ENCODE results near the gene NDUFA13.

The NDUFA13 gene

DNA sequence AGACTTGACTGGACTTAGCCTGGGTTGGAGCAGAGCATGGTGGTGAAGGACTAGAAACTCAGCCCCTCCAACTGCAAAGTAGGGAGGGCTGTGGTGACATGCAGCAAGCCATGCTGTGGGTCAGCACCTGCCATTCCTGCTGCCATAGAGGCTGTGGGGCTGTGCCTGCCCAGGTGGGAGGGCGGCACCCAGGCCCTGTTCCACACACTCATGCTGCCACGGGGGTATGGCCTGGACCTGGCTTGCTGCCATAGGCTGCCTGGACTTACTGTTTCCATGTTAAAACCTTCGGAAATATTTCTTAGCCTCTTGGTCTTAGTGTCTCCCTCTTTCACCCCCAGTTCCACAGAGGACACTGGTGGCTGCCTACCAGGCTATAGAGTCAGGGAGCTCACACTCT lies 51.4 kb downstream of the NDUFA13 start:
- no peaks in the 10 kb centered on the region for H4K20me1 ChIP-seq (ENCODE audit: insufficient read depth, low read length, poor library complexity, severe bottlenecking)
- no peak overlapping the region for H3K9ac ChIP-seq (ENCODE audit: low read depth, low read length, poor library complexity, severe bottlenecking)
- no peak for TF ChIP-seq EZH2phosphoT487 (IDR thresholded peaks at IDR 0.05; ENCODE audit: borderline replicate concordance)
- TF ChIP-seq, protein P1, sequence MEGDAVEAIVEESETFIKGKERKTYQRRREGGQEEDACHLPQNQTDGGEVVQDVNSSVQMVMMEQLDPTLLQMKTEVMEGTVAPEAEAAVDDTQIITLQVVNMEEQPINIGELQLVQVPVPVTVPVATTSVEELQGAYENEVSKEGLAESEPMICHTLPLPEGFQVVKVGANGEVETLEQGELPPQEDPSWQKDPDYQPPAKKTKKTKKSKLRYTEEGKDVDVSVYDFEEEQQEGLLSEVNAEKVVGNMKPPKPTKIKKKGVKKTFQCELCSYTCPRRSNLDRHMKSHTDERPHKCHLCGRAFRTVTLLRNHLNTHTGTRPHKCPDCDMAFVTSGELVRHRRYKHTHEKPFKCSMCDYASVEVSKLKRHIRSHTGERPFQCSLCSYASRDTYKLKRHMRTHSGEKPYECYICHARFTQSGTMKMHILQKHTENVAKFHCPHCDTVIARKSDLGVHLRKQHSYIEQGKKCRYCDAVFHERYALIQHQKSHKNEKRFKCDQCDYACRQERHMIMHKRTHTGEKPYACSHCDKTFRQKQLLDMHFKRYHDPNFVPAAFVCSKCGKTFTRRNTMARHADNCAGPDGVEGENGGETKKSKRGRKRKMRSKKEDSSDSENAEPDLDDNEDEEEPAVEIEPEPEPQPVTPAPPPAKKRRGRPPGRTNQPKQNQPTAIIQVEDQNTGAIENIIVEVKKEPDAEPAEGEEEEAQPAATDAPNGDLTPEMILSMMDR (conservative IDR thresholded peaks at IDR 0.05; ENCODE audit: low read length): no peak
- H3K4me3 ChIP-seq (ENCODE audit: low read length, poor library complexity, severe bottlenecking): no peak overlapping the region
- H3K27me3 ChIP-seq (ENCODE audit: insufficient read depth, low read length, poor library complexity, severe bottlenecking): no peaks in the 10 kb centered on the region
- H3K9me2 ChIP-seq (replicated peaks; ENCODE audit: low read depth, low read length): no peaks in the 10 kb centered on the region
- no peaks in the 10 kb centered on the region for H3K36me3 ChIP-seq (ENCODE audit: insufficient read depth, low read length)
- no peak overlapping the region for H2AFZ ChIP-seq (ENCODE audit: low read length)
- no peaks in the 10 kb centered on the region for H3K79me2 ChIP-seq (ENCODE audit: insufficient read depth, low read length)
- H3F3A ChIP-seq (ENCODE audit: low read depth): no peaks in the 10 kb centered on the region
- no peak overlapping the region for H3K4me2 ChIP-seq (ENCODE audit: low read depth, low read length, poor library complexity, severe bottlenecking)
- no peaks in the 10 kb centered on the region for H3K9me3 ChIP-seq (ENCODE audit: insufficient read depth, low read depth, low read length)
- no peaks in the 10 kb centered on the region for H3K4me1 ChIP-seq (ENCODE audit: insufficient read depth, low read length, poor library complexity, severe bottlenecking)

DNA sequence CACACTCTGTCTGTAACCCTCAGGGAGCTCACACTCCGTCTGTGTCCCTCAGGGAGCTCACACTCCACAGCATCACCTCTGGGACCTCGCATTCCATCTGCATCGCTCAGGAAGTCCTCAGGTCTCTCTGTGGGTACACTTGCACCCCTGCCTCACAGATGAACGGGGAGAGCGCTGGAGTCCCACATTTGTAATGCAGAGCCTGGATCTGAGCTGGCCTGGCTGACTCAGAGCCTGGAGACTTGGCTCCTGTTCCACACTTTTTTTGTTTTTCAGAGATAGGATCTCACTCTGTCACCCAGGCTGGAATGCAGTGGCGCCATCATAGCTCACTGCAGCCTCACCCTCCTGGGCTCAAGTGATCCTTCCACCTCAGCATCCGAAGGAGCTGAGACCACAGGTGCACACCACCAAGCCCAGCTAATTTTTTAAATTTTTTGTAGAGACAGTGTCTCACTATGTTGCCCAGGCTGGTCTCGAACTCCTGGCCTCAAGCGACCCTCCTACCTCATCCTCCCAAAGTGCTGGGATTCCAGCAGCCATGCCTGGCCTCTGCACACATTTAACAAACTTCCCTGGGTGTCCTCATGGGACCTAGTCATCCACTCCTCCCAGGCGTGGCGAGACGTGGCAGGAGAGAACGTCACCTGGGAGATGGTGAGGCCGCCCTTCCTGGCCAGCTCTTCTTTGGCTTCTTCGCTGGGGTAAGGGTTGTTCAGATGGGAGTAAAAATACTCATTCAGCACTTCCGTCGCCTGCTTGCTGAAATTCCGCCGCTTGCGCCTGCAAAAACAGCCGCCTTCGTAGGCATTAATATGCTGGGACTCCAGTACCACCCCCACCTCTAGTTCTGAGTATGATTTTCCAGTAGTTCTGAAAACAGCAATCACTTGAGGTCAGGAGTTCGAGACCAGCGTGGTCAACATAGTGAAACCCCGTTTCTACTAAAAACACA lies 53.1 kb downstream of the NDUFA13 start:
- no peaks in the 10 kb centered on the region for H3K27me3 ChIP-seq (ENCODE audit: insufficient read depth, low read length, poor library complexity, severe bottlenecking)
- no peaks in the 10 kb centered on the region for H3K9me3 ChIP-seq (ENCODE audit: insufficient read depth, low read depth, low read length)
- no peaks in the 10 kb centered on the region for H3K36me3 ChIP-seq (ENCODE audit: insufficient read depth, low read length)
- no peaks in the 10 kb centered on the region for H4K20me1 ChIP-seq (ENCODE audit: insufficient read depth, low read length, poor library complexity, severe bottlenecking)
- H3K4me1 ChIP-seq (ENCODE audit: insufficient read depth, low read length, poor library complexity, severe bottlenecking): no peaks in the 10 kb centered on the region
- H3K9me2 ChIP-seq (replicated peaks; ENCODE audit: low read depth, low read length): no peaks in the 10 kb centered on the region
- H3K9ac ChIP-seq (ENCODE audit: low read depth, low read length, poor library complexity, severe bottlenecking): no peak overlapping the region
- no peak overlapping the region for H3K4me3 ChIP-seq (ENCODE audit: low read length, poor library complexity, severe bottlenecking)
- H3K4me2 ChIP-seq (ENCODE audit: low read depth, low read length, poor library complexity, severe bottlenecking): no peak overlapping the region
- H2AFZ ChIP-seq (ENCODE audit: low read length): no peak overlapping the region
- TF ChIP-seq, protein P1 (conservative IDR thresholded peaks at IDR 0.05; ENCODE audit: low read length): no peak
- no peak for TF ChIP-seq EZH2phosphoT487 (IDR thresholded peaks at IDR 0.05; ENCODE audit: borderline replicate concordance)
- H3K79me2 ChIP-seq (ENCODE audit: insufficient read depth, low read length): no peaks in the 10 kb centered on the region
- H3F3A ChIP-seq (ENCODE audit: low read depth): no peaks in the 10 kb centered on the region

DNA sequence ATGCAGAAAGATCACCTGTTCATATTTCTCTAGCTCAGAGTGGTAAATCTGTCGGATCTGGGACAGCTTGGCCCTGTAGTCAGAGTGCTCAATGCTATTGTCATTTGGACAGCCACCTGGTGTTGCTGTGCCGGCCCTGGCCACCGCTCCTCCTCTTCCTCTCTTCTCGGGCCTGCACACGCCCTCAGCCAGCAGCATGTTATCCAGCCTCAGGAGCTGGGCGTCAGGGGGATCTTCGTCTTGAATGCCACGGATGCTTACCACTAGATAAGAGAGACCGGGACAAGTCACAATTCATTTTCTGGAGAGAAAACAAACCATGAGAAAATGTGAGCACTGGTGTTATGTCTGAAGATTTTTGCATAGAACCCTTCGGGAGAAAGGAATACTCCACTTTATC lies 54.5 kb downstream of the NDUFA13 start:
- H3K9me2 ChIP-seq (replicated peaks; ENCODE audit: low read depth, low read length): no peaks in the 10 kb centered on the region
- no peaks in the 10 kb centered on the region for H3K4me1 ChIP-seq (ENCODE audit: insufficient read depth, low read length, poor library complexity, severe bottlenecking)
- no peaks in the 10 kb centered on the region for H3K79me2 ChIP-seq (ENCODE audit: insufficient read depth, low read length)
- H3F3A ChIP-seq (ENCODE audit: low read depth): no peaks in the 10 kb centered on the region
- no peaks in the 10 kb centered on the region for H3K27me3 ChIP-seq (ENCODE audit: insufficient read depth, low read length, poor library complexity, severe bottlenecking)
- no peak overlapping the region for H2AFZ ChIP-seq (ENCODE audit: low read length)
- no peak overlapping the region for H3K4me3 ChIP-seq (ENCODE audit: low read length, poor library complexity, severe bottlenecking)
- no peak overlapping the region for H3K9ac ChIP-seq (ENCODE audit: low read depth, low read length, poor library complexity, severe bottlenecking)
- TF ChIP-seq, protein P1 (conservative IDR thresholded peaks at IDR 0.05; ENCODE audit: low read length): no peak
- TF ChIP-seq EZH2phosphoT487 (IDR thresholded peaks at IDR 0.05; ENCODE audit: borderline replicate concordance): no peak
- H4K20me1 ChIP-seq (ENCODE audit: insufficient read depth, low read length, poor library complexity, severe bottlenecking): no peaks in the 10 kb centered on the region
- H3K36me3 ChIP-seq (ENCODE audit: insufficient read depth, low read length): no peaks in the 10 kb centered on the region
- no peaks in the 10 kb centered on the region for H3K9me3 ChIP-seq (ENCODE audit: insufficient read depth, low read depth, low read length)
- no peak overlapping the region for H3K4me2 ChIP-seq (ENCODE audit: low read depth, low read length, poor library complexity, severe bottlenecking)
